CD4-positive, alpha-beta T cell treated with Interleukin-10 for 1 hour (primary cell): ENCODE data around the gene C1QTNF8.

Experiments used
- DNase-seq: peaks from one replicate; pipeline ENCODE4 v3.0.0-alpha.2; 2020

C1QTNF8 gene, protein sequence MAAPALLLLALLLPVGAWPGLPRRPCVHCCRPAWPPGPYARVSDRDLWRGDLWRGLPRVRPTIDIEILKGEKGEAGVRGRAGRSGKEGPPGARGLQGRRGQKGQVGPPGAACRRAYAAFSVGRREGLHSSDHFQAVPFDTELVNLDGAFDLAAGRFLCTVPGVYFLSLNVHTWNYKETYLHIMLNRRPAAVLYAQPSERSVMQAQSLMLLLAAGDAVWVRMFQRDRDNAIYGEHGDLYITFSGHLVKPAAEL

GRCh38 chr16:1096169-1097082 lies at the start of gene C1QTNF8:
Gene C1QTNF8, minus strand, starts transcription at chr16:1096244. Its CDS starts 1,322 bp downstream, at chr16:1094922.
- DNase-seq: no peak

DNA sequence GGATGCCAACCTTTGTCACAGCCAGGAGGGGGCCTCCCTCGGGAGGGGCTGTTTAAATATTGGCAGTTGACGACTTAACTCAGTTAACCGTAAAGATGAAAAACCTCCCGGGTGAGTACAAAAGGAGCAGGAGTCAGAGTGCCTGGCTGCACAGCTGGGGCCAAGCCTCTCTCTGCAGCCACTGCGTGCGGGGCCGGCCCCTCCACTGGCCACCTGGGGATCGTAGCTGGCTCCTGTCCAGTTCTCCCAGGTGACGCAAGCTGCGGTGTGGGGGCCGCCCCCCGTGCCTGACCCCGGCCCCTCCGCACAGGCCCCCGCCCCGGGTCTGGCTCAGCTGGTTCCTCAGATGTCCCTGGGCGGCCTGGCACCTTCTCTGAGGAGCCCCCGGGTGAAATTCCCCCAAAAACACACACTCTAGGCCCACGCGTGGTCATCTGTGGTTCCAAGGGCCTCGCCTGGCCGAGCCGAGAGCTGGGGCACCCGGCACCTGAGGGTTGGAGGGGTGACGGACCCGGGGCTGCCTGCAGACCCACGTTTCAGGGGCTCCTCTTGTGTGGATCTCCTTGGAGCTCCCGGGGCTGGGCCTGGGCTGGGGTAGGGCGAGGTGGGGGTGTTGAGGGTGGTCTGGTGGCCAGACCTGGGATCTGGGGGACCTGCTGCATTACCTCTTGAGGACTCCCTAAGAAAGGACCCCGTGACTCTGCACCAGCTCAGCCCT lies 49.5 kb upstream of the C1QTNF8 start:
- DNase-seq: no peak

- no peak for DNase-seq
These were observed 48.7 kb upstream of the C1QTNF8 start for GRCh38 chr16:1144476-1145382.

DNA sequence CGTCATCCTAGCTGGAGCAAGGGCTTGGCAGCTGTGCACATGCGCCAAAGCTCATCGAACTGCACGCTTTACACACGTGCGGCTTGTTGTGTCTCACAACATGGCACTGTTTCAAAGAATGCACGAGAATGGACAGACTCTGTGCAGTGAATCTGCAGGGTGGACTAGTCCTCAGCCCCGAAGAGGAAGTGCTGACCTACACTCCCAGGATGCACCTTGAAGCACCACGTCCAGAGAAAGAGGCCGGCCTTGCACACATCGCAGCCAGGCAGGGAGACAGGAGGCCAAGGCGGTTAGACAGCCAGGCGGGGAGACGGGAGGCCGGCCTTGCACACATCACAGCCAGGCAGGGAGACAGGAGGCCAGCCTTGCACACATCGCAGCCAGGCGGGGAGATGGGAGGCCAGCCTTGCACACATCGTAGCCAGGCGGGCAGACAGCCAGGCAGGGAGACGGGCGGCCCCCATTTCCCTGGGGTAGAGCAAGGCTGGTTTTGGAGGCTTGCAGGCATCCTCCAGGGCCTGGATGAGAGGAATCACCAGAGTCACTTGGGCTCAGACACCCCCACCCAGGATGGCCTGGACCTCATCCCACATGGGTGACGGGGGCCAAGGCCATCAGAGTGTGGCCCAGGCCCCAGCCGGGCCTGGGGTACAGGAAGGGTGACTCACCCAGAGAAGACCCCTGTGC lies 47.9 kb upstream of the C1QTNF8 start:
- no peak for DNase-seq

DNA sequence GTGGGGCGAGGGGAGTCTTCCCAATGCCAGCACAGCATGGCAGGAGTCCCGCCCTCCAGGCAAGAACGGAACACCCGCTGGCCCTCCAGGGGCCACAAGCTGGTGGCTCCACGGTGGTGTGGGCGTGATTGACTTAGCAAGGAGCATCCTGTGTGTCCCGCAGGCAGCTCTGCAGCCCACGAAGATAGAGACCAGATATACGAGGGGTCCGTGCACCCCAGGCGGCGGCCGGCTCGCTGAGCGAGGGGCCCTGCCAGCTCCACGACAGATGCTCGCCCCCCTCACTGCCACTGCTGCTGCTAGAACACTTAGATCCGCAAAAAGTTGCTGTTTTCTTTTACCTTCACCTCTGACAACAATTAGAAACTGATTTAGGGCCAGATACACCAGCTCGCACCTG lies 46.9 kb upstream of the C1QTNF8 start:
- no peak for DNase-seq

DNA sequence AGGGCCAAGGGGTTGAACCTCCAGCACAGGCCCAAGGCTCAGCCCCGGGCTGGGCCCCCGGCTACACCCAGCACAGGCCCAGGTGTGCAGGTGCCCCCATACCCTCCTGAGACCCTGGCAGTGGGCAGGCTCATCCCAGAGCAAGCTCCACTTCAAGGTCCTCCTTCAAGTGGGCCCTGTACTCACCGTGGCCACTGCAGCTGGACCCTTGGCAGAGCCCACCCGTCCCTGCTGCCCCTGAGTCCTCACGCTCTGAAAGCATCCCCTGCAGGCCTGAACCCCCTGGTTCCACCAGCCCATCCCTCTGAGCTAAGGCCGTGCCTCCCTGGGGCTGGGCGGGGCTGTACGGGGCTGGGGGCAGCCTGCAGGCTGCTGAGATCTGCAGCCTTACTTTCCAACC lies 45.7 kb upstream of the C1QTNF8 start:
- DNase-seq: no peak

DNA sequence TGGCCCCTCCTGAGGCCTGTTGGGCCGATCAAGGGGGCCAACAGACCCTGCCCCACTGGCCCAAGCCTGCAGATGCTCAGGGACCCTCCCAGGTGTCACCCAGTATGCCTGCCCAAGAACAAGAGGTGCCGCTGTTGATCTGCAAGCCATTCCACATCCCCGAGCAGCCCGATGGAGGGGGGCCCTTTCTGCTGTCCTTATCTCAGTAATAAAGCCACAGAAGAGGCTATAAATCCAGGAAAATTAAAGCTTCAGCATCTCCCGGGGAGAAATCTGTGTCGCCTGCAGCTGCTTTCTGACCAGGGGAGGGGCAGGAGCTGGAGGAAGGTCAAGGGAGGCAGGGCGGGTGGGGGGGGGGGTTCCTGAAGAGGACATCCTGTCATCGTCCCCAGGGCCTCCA lies 45.1 kb upstream of the C1QTNF8 start:
- DNase-seq: no peak

- DNase-seq: no peak
These were observed 44.6 kb upstream of the C1QTNF8 start for GRCh38 chr16:1140582-1141162.

DNA sequence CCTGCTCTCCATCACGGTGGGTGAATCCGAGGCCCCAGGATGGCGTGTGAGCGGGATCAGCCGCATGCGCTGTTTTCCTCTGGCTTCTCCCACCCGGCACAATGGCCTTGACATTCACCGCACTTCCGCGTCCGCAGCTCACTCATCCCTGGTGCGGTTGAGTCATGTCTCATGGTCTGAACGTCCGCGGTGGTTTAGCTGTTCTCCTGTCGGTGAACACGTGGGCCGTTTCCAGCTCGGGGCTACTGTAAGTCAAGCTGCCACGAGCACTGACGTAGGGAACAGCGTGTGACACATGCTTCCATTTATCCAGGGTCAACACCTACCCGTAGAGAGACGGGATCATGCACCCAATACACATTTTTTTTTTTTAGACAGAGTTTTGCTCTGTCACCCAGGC lies 41.6 kb upstream of the C1QTNF8 start:
- no peak for DNase-seq

GRCh38 chr16:1135459-1135825 lies 39.4 kb upstream of the C1QTNF8 start:
- DNase-seq: no peak

GRCh38 chr16:1134776-1135458 lies 38.9 kb upstream of the C1QTNF8 start:
- no peak for DNase-seq

DNA sequence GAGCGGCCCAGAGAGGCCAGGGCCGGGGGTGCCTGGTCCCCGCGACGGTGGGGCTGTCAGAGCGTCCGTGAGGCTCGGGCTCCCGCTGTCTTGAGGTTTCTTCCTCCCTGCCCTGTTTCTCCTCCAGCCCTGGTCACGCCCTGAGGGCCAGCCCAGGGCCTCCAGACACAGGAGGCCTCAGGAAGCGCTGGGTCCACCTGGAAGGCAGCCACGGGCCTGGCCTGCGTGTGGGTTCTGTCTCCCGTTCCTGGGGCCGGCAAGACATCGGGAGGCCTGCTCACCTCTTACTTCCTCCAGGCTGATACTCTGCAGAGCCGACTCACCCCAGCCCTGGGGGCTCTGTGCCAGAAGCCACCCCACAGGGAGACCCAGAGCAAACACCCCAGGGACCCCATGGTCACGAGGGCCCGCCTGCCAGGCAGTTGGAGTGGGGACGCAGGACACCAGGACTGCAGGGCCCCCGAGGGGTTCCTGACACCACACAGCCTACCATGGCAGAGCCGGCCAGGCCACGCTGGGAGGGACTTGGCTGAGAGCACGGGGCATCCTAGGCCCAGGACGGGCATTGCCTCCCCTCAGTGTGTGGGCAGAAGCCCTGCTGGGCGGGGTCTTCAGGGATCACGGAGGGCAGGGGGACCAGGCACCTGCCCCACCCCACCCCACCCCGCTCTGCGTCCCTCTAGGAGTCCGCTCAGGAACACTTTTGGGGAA lies 37.9 kb upstream of the C1QTNF8 start:
- DNase-seq: no peak

DNA sequence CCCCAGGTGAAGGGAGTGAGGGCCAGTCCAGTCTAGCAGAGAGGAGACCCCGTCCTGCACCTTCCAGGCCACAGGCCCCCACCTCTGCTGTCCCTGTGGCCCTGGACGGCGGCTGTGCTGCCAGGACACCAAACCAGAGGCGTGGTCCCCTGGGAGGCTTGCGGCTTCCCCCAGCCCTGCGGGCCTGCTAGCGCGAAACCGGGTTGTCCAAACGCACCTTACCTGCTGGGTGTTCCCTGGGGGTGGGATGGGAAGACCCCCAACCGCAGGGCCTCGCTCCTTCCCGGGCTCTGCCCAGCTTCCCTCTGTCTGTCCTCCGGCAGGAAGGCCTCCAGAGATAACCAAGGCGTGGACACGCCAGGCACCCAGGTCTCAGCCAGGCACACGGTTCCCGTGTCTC lies 37.2 kb upstream of the C1QTNF8 start:
- no peak for DNase-seq

- DNase-seq: no peak
These were observed 36.4 kb upstream of the C1QTNF8 start for GRCh38 chr16:1132431-1132830.

- no peak for DNase-seq
These were observed 35.4 kb upstream of the C1QTNF8 start for GRCh38 chr16:1131378-1131994.

GRCh38 chr16:1130382-1130781 lies 34.3 kb upstream of the C1QTNF8 start:
- no peak for DNase-seq

- no peak for DNase-seq
These were observed 33.3 kb upstream of the C1QTNF8 start for GRCh38 chr16:1129106-1129960.

- no peak for DNase-seq
These were observed 32.1 kb upstream of the C1QTNF8 start for GRCh38 chr16:1127971-1128715.
